ENCODE results near the gene CXCR3.

- TF ChIP-seq, protein P1, sequence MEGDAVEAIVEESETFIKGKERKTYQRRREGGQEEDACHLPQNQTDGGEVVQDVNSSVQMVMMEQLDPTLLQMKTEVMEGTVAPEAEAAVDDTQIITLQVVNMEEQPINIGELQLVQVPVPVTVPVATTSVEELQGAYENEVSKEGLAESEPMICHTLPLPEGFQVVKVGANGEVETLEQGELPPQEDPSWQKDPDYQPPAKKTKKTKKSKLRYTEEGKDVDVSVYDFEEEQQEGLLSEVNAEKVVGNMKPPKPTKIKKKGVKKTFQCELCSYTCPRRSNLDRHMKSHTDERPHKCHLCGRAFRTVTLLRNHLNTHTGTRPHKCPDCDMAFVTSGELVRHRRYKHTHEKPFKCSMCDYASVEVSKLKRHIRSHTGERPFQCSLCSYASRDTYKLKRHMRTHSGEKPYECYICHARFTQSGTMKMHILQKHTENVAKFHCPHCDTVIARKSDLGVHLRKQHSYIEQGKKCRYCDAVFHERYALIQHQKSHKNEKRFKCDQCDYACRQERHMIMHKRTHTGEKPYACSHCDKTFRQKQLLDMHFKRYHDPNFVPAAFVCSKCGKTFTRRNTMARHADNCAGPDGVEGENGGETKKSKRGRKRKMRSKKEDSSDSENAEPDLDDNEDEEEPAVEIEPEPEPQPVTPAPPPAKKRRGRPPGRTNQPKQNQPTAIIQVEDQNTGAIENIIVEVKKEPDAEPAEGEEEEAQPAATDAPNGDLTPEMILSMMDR (IDR thresholded peaks at IDR 0.05), result no peak
- TF ChIP-seq EP300 (IDR thresholded peaks at IDR 0.05) (no peak), POLR2A (IDR thresholded peaks at IDR 0.05) (no peak)
Observed at GRCh38 chrX:71626576-71626975, 8.3 kb upstream of the CXCR3 start.

Data from ovary (tissue), 3 donors.